Loucy (cell line): ENCODE measurements around the gene CTSS.
A peak's percentile ranks its signal among the peaks of the same experiment; 100 is the strongest.

Experiments
- H2AFZ ChIP-seq: fragments of 200-600 bp; sonication (generic); 2 replicates; pipeline ENCODE4 v1.6.0; 2016; ENCODE audit warnings: antibody characterized with exemption, mild to moderate bottlenecking, low read length, moderate library complexity
- H3F3A ChIP-seq: fragments of 200-600 bp; 2 replicates; pipeline ENCODE4 v1.6.0; 2016; ENCODE audit warnings: antibody characterized with exemption, low read depth, mild to moderate bottlenecking
- H3K27me3 ChIP-seq: fragments of 200-600 bp; sonication (generic); 2 replicates; pipeline ENCODE4 v1.6.1; 2014; ENCODE audit warnings: low read length, mild to moderate bottlenecking; ENCODE audit not compliant: insufficient read depth, poor library complexity, severe bottlenecking
- H3K36me3 ChIP-seq: fragments of 200-600 bp; sonication (generic); 2 replicates; pipeline ENCODE4 v1.6.1; 2016; ENCODE audit warnings: low read length; ENCODE audit not compliant: insufficient read depth
- H3K4me1 ChIP-seq: fragments of 200-600 bp; sonication (generic); 2 replicates; pipeline ENCODE4 v1.5.1; 2014; ENCODE audit warnings: low read length, mild to moderate bottlenecking; ENCODE audit not compliant: insufficient read depth, poor library complexity, severe bottlenecking
- H3K4me2 ChIP-seq: fragments of 200-600 bp; sonication (generic); 2 replicates; pipeline ENCODE4 v1.6.0; 2014; ENCODE audit warnings: antibody characterized with exemption, low read length, low read depth, mild to moderate bottlenecking; ENCODE audit not compliant: poor library complexity, severe bottlenecking
- H3K4me3 ChIP-seq: fragments of 200-600 bp; sonication (generic); 2 replicates; pipeline ENCODE4 v1.5.1; 2014; ENCODE audit warnings: low read length, mild to moderate bottlenecking, mixed read lengths; ENCODE audit not compliant: poor library complexity, severe bottlenecking
- H3K79me2 ChIP-seq: fragments of 200-600 bp; sonication (generic); 2 replicates; pipeline ENCODE4 v1.6.1; 2014; ENCODE audit warnings: low read length; ENCODE audit not compliant: insufficient read depth
- H3K9ac ChIP-seq: fragments of 200-600 bp; sonication (generic); 2 replicates; pipeline ENCODE4 v1.6.0; 2014; ENCODE audit warnings: mild to moderate bottlenecking, low read depth, low read length, moderate library complexity; ENCODE audit not compliant: poor library complexity, severe bottlenecking
- H3K9me2 ChIP-seq: fragments of 200-600 bp; sonication (generic); replicated peaks from 2 replicates; pipeline ENCODE4 v1.6.1; 2016; ENCODE audit warnings: low read depth, low read length, mixed read lengths
- H3K9me3 ChIP-seq: fragments of 200-600 bp; sonication (generic); 2 replicates; pipeline ENCODE4 v1.6.1; 2014; ENCODE audit warnings: mild to moderate bottlenecking, antibody characterized with exemption, low read length, low read depth; ENCODE audit not compliant: insufficient read depth
- H4K20me1 ChIP-seq: fragments of 200-600 bp; sonication (generic); 2 replicates; pipeline ENCODE4 v1.6.0; 2014; ENCODE audit warnings: antibody characterized with exemption, low read length, mild to moderate bottlenecking; ENCODE audit not compliant: insufficient read depth, poor library complexity, severe bottlenecking
- CTCF ChIP-seq: fragments of 200-600 bp; sonication (generic); conservative IDR thresholded peaks from 2 replicates; pipeline ENCODE4 v1.5.1; 2014; ENCODE audit warnings: mild to moderate bottlenecking, antibody characterized with exemption, low read length
- EZH2phosphoT487 ChIP-seq: fragments of 200-600 bp; IDR thresholded peaks from 2 replicates; pipeline ENCODE4 v1.6.1; 2018; ENCODE audit warnings: antibody characterized with exemption, mild to moderate bottlenecking, moderate library complexity, borderline replicate concordance

CTSS gene

GRCh38 chr1:150764617-150765101, 919 bp downstream of the CTSS start:
- Histone ChIP-seq H3K4me3 (peak overlapping the region; percentile 69), H3K79me2 (no peaks in the 10 kb centered on the region), H3K9ac (peak overlapping the region; percentile 59)

DNA sequence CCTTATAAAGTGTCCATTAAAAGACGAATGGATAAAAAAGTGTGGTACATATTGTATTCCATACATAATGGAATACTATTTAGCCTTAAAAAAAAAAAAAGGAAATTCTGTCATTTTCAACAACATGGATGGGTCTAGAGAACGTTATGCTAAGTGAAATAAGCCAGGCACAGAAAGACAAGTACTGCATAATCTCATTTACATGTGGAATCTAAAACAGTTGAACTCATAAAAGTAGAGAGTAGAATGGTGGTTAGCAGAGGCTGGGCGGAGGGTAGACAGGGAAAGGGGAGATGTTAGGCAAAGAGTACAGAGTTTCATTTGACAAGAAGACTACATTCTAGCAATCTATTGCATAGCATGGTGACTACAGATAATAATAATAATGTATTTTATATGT, 2.6 kb downstream of the CTSS start:
- Histone ChIP-seq H2AFZ (no peak overlapping the region), H3K4me3 (no peak overlapping the region), H4K20me1 (no peaks in the 10 kb centered on the region), H3K36me3 (no peaks in the 10 kb centered on the region), H3K4me2 (peak overlapping the region; percentile 54), H3K79me2 (no peaks in the 10 kb centered on the region), H3K27me3 (no peaks in the 10 kb centered on the region), H3K9me3 (no peaks in the 10 kb centered on the region; the same call in 1 of the 2 replicates), H3K9ac (no peak overlapping the region), H3K9me2 (no peaks in the 10 kb centered on the region), H3K4me1 (peaks cover 33% of the 10 kb centered on the region), H3F3A (0 out of 2 replicates have a peak, but pooled peaks cover 3% of the 10 kb centered on the region)
- TF ChIP-seq CTCF (no peak), EZH2phosphoT487 (no peak)

More at GRCh38 chr1:150764617-150765101, 919 bp downstream of the CTSS start:
- no peaks in the 10 kb centered on the region for H3K9me2 ChIP-seq
- TF ChIP-seq EZH2phosphoT487 = no peak
- TF ChIP-seq CTCF = no peak
- H3K36me3 ChIP-seq = no peaks in the 10 kb centered on the region
- H3F3A ChIP-seq = 0 out of 2 replicates have a peak, but pooled peaks cover 3% of the 10 kb centered on the region
- peak overlapping the region; percentile 72 for H3K4me2 ChIP-seq
- no peaks in the 10 kb centered on the region for H3K27me3 ChIP-seq
- no peaks in the 10 kb centered on the region; the same call in 1 of the 2 replicates for H3K9me3 ChIP-seq
- H2AFZ ChIP-seq = peak overlapping the region; percentile 98; the same call in 1 of the 2 replicates
- no peaks in the 10 kb centered on the region for H4K20me1 ChIP-seq
- H3K4me1 ChIP-seq = peaks cover 33% of the 10 kb centered on the region

DNA sequence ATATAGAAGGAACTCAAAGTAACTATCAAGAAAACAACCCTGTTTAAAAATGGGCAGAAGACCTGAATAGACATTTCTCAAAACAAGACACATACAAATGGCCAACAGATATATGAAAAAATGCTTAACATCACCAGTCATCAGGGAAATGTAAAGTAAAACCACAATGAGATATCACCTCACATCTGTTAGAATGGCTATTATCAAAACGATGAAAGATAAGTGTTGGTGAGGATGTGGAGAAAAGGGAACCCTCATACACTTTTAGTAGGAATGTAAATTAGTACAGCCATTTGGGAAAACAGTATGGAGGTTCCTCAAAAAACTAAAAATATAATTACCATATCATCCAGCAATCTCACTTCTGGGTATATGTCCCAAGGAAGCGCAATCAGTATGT, 3.0 kb downstream of the CTSS start:
- Histone ChIP-seq H3F3A (0 out of 2 replicates have a peak, but pooled peaks cover 3% of the 10 kb centered on the region), H3K36me3 (no peaks in the 10 kb centered on the region)

More for the DNA sequence above, 3.0 kb downstream of the CTSS start:
- Histone ChIP-seq H3K9me3 (no peaks in the 10 kb centered on the region; the same call in 1 of the 2 replicates), H3K4me2 (peak overlapping the region; percentile 54), H3K79me2 (no peaks in the 10 kb centered on the region), H2AFZ (no peak overlapping the region), H3K9ac (no peak overlapping the region), H3K9me2 (no peaks in the 10 kb centered on the region), H3K4me3 (no peak overlapping the region), H4K20me1 (no peaks in the 10 kb centered on the region), H3K4me1 (peaks cover 33% of the 10 kb centered on the region), H3K27me3 (no peaks in the 10 kb centered on the region)
- TF ChIP-seq EZH2phosphoT487 (no peak), CTCF (no peak)
